ENCODE results near the gene IMMP2L. TPM values are rescaled to one million over a fixed set of nuclear protein-coding genes. Genes with fewer than 3 reads are reported as not detected.

IMMP2L gene
- polyA plus RNA-seq, 1 of the 3 experiments (the other 2 are of a cell fraction) = 10.7 TPM

DNA sequence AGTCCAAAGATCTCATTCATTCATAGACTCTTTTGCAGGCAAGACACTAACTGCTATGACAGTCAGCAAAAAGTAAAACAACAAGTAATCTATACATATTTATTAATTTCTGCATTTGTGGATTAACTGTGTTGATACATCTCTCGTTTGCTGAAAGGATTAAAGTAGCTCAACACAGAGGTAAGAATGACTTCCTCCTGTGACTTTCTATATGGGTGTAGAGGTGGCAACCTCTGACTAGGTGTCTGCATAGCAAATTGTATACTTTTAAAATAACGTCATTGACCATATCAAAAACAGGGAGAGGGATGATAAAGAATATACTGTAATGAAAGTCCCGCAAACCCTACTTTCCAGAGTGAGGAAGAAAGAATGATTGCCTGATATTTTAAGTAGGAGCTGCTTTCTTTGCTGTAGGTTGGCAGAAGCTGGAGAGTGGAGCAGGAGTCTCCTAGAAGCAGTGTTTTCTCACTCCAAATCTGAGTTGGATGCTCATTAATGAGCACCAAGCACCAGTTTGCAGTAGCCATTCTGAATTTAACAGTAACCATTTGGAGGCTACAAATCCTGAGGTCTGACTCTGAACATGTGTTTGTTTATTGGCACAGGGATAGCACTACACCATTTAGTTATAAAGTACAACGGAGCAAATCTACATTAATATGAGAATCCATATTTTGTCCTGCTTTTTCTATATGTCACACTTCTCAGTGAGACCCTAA, 480.6 kb downstream of the IMMP2L start:
- no peaks in the 10 kb centered on the region for H3K27me3 ChIP-seq (ENCODE audit: insufficient read depth)
- no peak for DNase-seq
- 92% methylated on average over 4 of the region's 4 CpGs for WGBS (ENCODE audit: low lambda C conversion rate)
- H3K4me1 ChIP-seq (ENCODE audit: control insufficient read depth in 1 of 2, insufficient read depth in 2 of 2, low read depth in 1 of 2, low read length in 1 of 2) = peaks cover 0 to 6% of the 10 kb centered on the region in 2 experiments; a peak in 1 of 4 replicates
- H3F3A ChIP-seq (replicated peaks; ENCODE audit: insufficient read depth) = peaks cover 4% of the 10 kb centered on the region
- H3K9me2 ChIP-seq = no peaks in the 10 kb centered on the region
- H3K9ac ChIP-seq = no peak overlapping the region
- H3K79me2 ChIP-seq (ENCODE audit: insufficient read depth) = no peaks in the 10 kb centered on the region
- H3K4me3 ChIP-seq (ENCODE audit: low read depth in 2 of 2, low read length in 1 of 2) = no peak overlapping the region
- H2AFZ ChIP-seq (ENCODE audit: low read depth) = no peak overlapping the region
- TF ChIP-seq, protein P1, sequence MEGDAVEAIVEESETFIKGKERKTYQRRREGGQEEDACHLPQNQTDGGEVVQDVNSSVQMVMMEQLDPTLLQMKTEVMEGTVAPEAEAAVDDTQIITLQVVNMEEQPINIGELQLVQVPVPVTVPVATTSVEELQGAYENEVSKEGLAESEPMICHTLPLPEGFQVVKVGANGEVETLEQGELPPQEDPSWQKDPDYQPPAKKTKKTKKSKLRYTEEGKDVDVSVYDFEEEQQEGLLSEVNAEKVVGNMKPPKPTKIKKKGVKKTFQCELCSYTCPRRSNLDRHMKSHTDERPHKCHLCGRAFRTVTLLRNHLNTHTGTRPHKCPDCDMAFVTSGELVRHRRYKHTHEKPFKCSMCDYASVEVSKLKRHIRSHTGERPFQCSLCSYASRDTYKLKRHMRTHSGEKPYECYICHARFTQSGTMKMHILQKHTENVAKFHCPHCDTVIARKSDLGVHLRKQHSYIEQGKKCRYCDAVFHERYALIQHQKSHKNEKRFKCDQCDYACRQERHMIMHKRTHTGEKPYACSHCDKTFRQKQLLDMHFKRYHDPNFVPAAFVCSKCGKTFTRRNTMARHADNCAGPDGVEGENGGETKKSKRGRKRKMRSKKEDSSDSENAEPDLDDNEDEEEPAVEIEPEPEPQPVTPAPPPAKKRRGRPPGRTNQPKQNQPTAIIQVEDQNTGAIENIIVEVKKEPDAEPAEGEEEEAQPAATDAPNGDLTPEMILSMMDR (IDR thresholded peaks at IDR 0.05) = no peak
- no peak for TF ChIP-seq FOXJ3 (CRISPR knock-in tag; IDR thresholded peaks at IDR 0.05)
- peaks cover 7% of the 10 kb centered on the region; the same call in 1 of the 2 replicates for H3K9me3 ChIP-seq
- no peak overlapping the region for H3K27ac ChIP-seq (ENCODE audit: low read depth in 2 of 2, low read length in 1 of 2)
- ChIA-PET CTCF (interaction anchor here (0.8 to 1.9 kb wide), 3 partner anchors 10 to 654 kb away, joined by 3 to 4 read pairs (median 3); no protein-coding TSS in a partner anchor), POLR2A (no interaction called here)
- no peaks in the 10 kb centered on the region for H3K36me3 ChIP-seq (replicated peaks in 1 of 2; ENCODE audit: control insufficient read depth in 1 of 2, insufficient read depth in 2 of 2, low read length in 1 of 2)
- no peaks in the 10 kb centered on the region for H4K20me1 ChIP-seq (ENCODE audit: insufficient read depth)
- H3K4me2 ChIP-seq = no peak overlapping the region

DNA sequence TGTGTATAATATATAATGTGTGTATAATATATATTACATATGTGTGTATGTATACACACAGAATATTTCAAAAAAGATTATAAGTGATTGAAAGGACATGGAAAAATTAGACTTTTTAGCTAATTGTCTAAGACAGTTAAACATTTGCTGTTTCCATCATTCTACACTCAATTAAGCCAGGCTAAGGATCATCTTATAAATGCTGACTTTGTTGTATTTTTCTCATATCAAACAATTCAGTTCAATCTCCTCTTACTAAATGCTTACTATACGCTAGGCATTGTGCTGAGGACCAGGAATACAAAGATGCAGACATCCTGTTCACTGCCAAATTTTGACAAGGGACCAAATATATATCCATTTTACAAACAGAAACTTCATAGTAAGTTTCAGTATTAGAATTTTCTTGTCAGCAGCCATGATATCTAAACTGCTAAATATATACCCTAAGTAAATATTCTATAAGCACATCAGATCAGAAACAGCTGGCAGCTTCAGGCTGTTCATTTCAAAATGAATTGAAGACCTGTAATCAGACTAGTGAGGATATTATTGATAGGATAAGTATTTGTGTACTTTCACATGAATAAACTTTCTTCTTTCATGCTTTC, 481.7 kb downstream of the IMMP2L start:
- H3K4me2 ChIP-seq = no peak overlapping the region
- peaks cover 7% of the 10 kb centered on the region; the same call in 1 of the 2 replicates for H3K9me3 ChIP-seq
- no peak for DNase-seq
- no peak overlapping the region for H3K4me3 ChIP-seq (ENCODE audit: low read depth in 2 of 2, low read length in 1 of 2)
- ChIA-PET CTCF (interaction anchor here (1.4 kb wide), 1 partner anchor 18 kb away, joined by 4 read pairs; no protein-coding TSS in a partner anchor), POLR2A (no interaction called here)
- no peaks in the 10 kb centered on the region for H3K79me2 ChIP-seq (ENCODE audit: insufficient read depth)
- H3K4me1 ChIP-seq (ENCODE audit: control insufficient read depth in 1 of 2, insufficient read depth in 2 of 2, low read depth in 1 of 2, low read length in 1 of 2) = peaks cover 0 to 6% of the 10 kb centered on the region in 2 experiments; a peak in 1 of 4 replicates
- no peaks in the 10 kb centered on the region for H3K36me3 ChIP-seq (replicated peaks in 1 of 2; ENCODE audit: control insufficient read depth in 1 of 2, insufficient read depth in 2 of 2, low read length in 1 of 2)
- no peaks in the 10 kb centered on the region for H3K27me3 ChIP-seq (ENCODE audit: insufficient read depth)
- H3F3A ChIP-seq (replicated peaks; ENCODE audit: insufficient read depth) = peaks cover 6% of the 10 kb centered on the region
- H4K20me1 ChIP-seq (ENCODE audit: insufficient read depth) = no peaks in the 10 kb centered on the region
- no peak overlapping the region for H3K27ac ChIP-seq (ENCODE audit: low read depth in 2 of 2, low read length in 1 of 2)
- H3K9me2 ChIP-seq = no peaks in the 10 kb centered on the region
- WGBS (ENCODE audit: low lambda C conversion rate) = 100% methylated on average over 1 of the region's 1 CpG
- no peak overlapping the region for H2AFZ ChIP-seq (ENCODE audit: low read depth)
- no peak overlapping the region for H3K9ac ChIP-seq
- TF ChIP-seq NRF1 (IDR thresholded peaks at IDR 0.05; ENCODE audit: low read depth, low read length) (no peak), TAF1 (IDR thresholded peaks at IDR 0.05; ENCODE audit: borderline replicate concordance, low read depth, low read length) (no peak), SMC3 (IDR thresholded peaks at IDR 0.05; ENCODE audit: low read depth, low read length) (no peak), MXI1 (IDR thresholded peaks at IDR 0.05; ENCODE audit: low read depth, low read length) (no peak), EP300 (IDR thresholded peaks at IDR 0.05; ENCODE audit: borderline replicate concordance in 1 of 2, low read depth in 1 of 2, low read length in 1 of 2) (no peak), RFX5 (IDR thresholded peaks at IDR 0.05; ENCODE audit: low read length) (no peak), EZH2phosphoT487 (IDR thresholded peaks at IDR 0.05; ENCODE audit: borderline replicate concordance, low read depth) (no peak), FOXM1 (IDR thresholded peaks at IDR 0.05; ENCODE audit: low read depth) (no peak), MEF2A (IDR thresholded peaks at IDR 0.05; ENCODE audit: borderline replicate concordance, low read depth) (no peak), TCF12 (IDR thresholded peaks at IDR 0.05) (no peak), NFIC (IDR thresholded peaks at IDR 0.05; ENCODE audit: borderline replicate concordance) (no peak), TEAD4 (IDR thresholded peaks at IDR 0.05; ENCODE audit: borderline replicate concordance, insufficient read depth) (no peak), FOXJ3 (CRISPR knock-in tag; IDR thresholded peaks at IDR 0.05) (no peak), RCOR1 (IDR thresholded peaks at IDR 0.05; ENCODE audit: low read length) (no peak)
- TF ChIP-seq, protein P2, sequence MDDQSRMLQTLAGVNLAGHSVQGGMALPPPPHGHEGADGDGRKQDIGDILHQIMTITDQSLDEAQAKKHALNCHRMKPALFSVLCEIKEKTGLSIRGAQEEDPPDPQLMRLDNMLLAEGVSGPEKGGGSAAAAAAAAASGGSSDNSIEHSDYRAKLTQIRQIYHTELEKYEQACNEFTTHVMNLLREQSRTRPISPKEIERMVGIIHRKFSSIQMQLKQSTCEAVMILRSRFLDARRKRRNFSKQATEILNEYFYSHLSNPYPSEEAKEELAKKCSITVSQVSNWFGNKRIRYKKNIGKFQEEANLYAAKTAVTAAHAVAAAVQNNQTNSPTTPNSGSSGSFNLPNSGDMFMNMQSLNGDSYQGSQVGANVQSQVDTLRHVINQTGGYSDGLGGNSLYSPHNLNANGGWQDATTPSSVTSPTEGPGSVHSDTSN (IDR thresholded peaks at IDR 0.05) = no peak
- TF ChIP-seq, protein P3, sequence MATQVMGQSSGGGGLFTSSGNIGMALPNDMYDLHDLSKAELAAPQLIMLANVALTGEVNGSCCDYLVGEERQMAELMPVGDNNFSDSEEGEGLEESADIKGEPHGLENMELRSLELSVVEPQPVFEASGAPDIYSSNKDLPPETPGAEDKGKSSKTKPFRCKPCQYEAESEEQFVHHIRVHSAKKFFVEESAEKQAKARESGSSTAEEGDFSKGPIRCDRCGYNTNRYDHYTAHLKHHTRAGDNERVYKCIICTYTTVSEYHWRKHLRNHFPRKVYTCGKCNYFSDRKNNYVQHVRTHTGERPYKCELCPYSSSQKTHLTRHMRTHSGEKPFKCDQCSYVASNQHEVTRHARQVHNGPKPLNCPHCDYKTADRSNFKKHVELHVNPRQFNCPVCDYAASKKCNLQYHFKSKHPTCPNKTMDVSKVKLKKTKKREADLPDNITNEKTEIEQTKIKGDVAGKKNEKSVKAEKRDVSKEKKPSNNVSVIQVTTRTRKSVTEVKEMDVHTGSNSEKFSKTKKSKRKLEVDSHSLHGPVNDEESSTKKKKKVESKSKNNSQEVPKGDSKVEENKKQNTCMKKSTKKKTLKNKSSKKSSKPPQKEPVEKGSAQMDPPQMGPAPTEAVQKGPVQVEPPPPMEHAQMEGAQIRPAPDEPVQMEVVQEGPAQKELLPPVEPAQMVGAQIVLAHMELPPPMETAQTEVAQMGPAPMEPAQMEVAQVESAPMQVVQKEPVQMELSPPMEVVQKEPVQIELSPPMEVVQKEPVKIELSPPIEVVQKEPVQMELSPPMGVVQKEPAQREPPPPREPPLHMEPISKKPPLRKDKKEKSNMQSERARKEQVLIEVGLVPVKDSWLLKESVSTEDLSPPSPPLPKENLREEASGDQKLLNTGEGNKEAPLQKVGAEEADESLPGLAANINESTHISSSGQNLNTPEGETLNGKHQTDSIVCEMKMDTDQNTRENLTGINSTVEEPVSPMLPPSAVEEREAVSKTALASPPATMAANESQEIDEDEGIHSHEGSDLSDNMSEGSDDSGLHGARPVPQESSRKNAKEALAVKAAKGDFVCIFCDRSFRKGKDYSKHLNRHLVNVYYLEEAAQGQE (IDR thresholded peaks at IDR 0.05; ENCODE audit: low read depth, low read length) = no peak
- TF ChIP-seq, protein P1 (IDR thresholded peaks at IDR 0.05) = no peak

Measured in SK-N-SH (cell line).